H1 (cell line): ENCODE data around the gene CRTC2. TPM values are rescaled to one million over a fixed set of nuclear protein-coding genes. Genes with fewer than 3 reads are reported as not detected.

Source experiments
- CTCF ChIA-PET: fragments of 300-600 bp; sonication (Branson Sonifier 250); formaldehyde crosslinking; loops from one replicate; lab custom pipeline; 2021; ENCODE audit not compliant: partially characterized antibody; lab: Charles Lee
- POLR2A ChIA-PET: fragments of 300-600 bp; sonication (Branson Sonifier 250); formaldehyde crosslinking; loops from one replicate; lab custom pipeline; 2021; ENCODE audit warnings: inconsistent platforms; ENCODE audit not compliant: partially characterized antibody; lab: Charles Lee
- DNase-seq, 2 experiments: peaks; one replicate each; pipeline versions ENCODE4 v3.0.0 to v3.0.0-alpha.2; 2010 to 2022; ENCODE audit warnings: low spot score in 2 of 2, low read depth in 1 of 2, mixed read lengths in 1 of 2
- FAIRE-seq: peaks from 2 replicates; lab custom pipeline; 2011; peaks lifted over from hg19 to GRCh38; lab: Jason Lieb, UNC
- H2AFZ ChIP-seq: 2 replicates; pipeline ENCODE4 v1.8.1; 2012; ENCODE audit warnings: low read length, inconsistent platforms
- H2AK5ac ChIP-seq: 2 replicates; pipeline ENCODE4 v1.6.1; 2013; ENCODE audit warnings: low read depth, low read length
- H2BK120ac ChIP-seq: replicated peaks from 2 replicates; pipeline ENCODE3; 2013; ENCODE audit warnings: low read depth, low read length, inconsistent platforms
- H2BK12ac ChIP-seq: 2 replicates; pipeline ENCODE4 v1.6.1; 2013; ENCODE audit warnings: low read depth, low read length
- H2BK15ac ChIP-seq: 2 replicates; pipeline ENCODE4 v1.6.1; 2013; ENCODE audit warnings: low read length
- H2BK20ac ChIP-seq: 2 replicates; pipeline ENCODE4 v1.6.1; 2013; ENCODE audit warnings: low read length
- H2BK5ac ChIP-seq: 2 replicates; pipeline ENCODE4 v1.6.1; 2013; ENCODE audit warnings: low read depth, low read length
- H3K14ac ChIP-seq: 2 replicates; pipeline ENCODE4 v1.6.1; 2013; ENCODE audit warnings: inconsistent platforms; ENCODE audit not compliant: insufficient read length
- H3K18ac ChIP-seq: 2 replicates; pipeline ENCODE4 v1.6.1; 2013; ENCODE audit warnings: low read length; ENCODE audit errors: extremely low read depth
- H3K23ac ChIP-seq: 2 replicates; pipeline ENCODE4 v1.6.1; 2013; ENCODE audit warnings: inconsistent platforms; ENCODE audit not compliant: insufficient read length
- H3K23me2 ChIP-seq: 2 replicates; pipeline ENCODE4 v1.6.1; 2013; ENCODE audit warnings: low read depth, low read length
- H3K27ac ChIP-seq: 2 replicates; pipeline ENCODE4 v1.6.1; 2011; ENCODE audit warnings: low read depth, low read length, inconsistent platforms
- H3K27me3 ChIP-seq, 4 experiments: replicated peaks in 1 of 4; 1 replicate in 1 of 4; 2 replicates in 3 of 4; pipeline versions ENCODE4 v1.6.1 to v1.8.1; 2011 to 2013; ENCODE audit warnings: low read length in 3 of 4, mild to moderate bottlenecking in 3 of 4, inconsistent platforms in 2 of 4, mixed read lengths in 2 of 4, moderate library complexity in 1 of 4; ENCODE audit not compliant: control insufficient read depth in 3 of 4, insufficient read depth in 3 of 4; ENCODE audit errors: extremely low read depth in 1 of 4
- H3K36me3 ChIP-seq, 4 experiments: 2 replicates each; pipeline versions ENCODE4 v1.6.1 to v1.8.1; 2011 to 2013; ENCODE audit warnings: mild to moderate bottlenecking in 4 of 4, low read length in 3 of 4, moderate library complexity in 2 of 4, control low read depth in 1 of 4, inconsistent platforms in 1 of 4; ENCODE audit not compliant: insufficient read depth in 4 of 4, control insufficient read depth in 2 of 4
- H3K4ac ChIP-seq: replicated peaks from 2 replicates; pipeline ENCODE3; 2013; ENCODE audit warnings: low read length, low read depth, mixed read lengths, inconsistent platforms; ENCODE audit not compliant: insufficient read length
- H3K4me1 ChIP-seq, 4 experiments: replicated peaks in 1 of 4; 1 replicate in 1 of 4; 2 replicates in 3 of 4; pipeline versions ENCODE4 v1.6.1 to v1.8.1; 2011 to 2013; ENCODE audit warnings: low read length in 3 of 4, inconsistent platforms in 2 of 4, mixed read lengths in 1 of 4; ENCODE audit not compliant: insufficient read depth in 4 of 4, control insufficient read depth in 3 of 4
- H3K4me2 ChIP-seq, 2 experiments: 2 replicates each; pipeline versions ENCODE4 v1.6.1 to v1.8.1; 2011 to 2013; ENCODE audit warnings: low read depth in 2 of 2, low read length in 2 of 2, control low read depth in 1 of 2, inconsistent platforms in 1 of 2, mild to moderate bottlenecking in 1 of 2; ENCODE audit not compliant: insufficient read depth in 1 of 2
- H3K4me3 ChIP-seq, 4 experiments: fragments of 200-600, 300-600 bp in 1 of 4; sonication (generic), shearing (Covaris generic), sonication (Bioruptor Twin) in 1 of 4; 2 replicates each; pipeline versions ENCODE4 v1.5.1 to v1.8.1; 2011 to 2016; ENCODE audit warnings: low read length in 4 of 4, low read depth in 3 of 4, control low read depth in 2 of 4, inconsistent platforms in 2 of 4, mild to moderate bottlenecking in 2 of 4, mixed read lengths in 1 of 4, moderate library complexity in 1 of 4; ENCODE audit not compliant: insufficient read depth in 2 of 4; ENCODE audit errors: extremely low read depth in 1 of 4
- H3K56ac ChIP-seq: replicated peaks from 2 replicates; pipeline ENCODE3; 2013; ENCODE audit warnings: low read depth, mild to moderate bottlenecking, mixed read lengths, low read length, inconsistent platforms; ENCODE audit not compliant: insufficient read length
- H3K79me1 ChIP-seq: 2 replicates; pipeline ENCODE4 v1.6.1; 2013; ENCODE audit warnings: low read depth, low read length, control low read depth
- H3K79me2 ChIP-seq, 2 experiments: 2 replicates each; pipeline versions ENCODE4 v1.6.1 to v1.8.1; 2012 to 2013; ENCODE audit warnings: low read length in 2 of 2, mild to moderate bottlenecking in 2 of 2, inconsistent platforms in 1 of 2; ENCODE audit not compliant: insufficient read depth in 2 of 2, control insufficient read depth in 1 of 2
- H3K9ac ChIP-seq, 4 experiments: replicated peaks in 1 of 4; 1 replicate in 1 of 4; 2 replicates in 3 of 4; pipeline versions ENCODE4 v1.6.1 to v1.8.1; 2011 to 2013; ENCODE audit warnings: low read depth in 3 of 4, low read length in 3 of 4, control low read depth in 2 of 4, mild to moderate bottlenecking in 2 of 4, moderate library complexity in 2 of 4, inconsistent platforms in 1 of 4; ENCODE audit errors: extremely low read depth in 1 of 4
- H3K9me3 ChIP-seq, 2 experiments: 2 replicates each; pipeline versions ENCODE4 v1.6.1 to v1.8.1; 2012 to 2013; ENCODE audit warnings: mild to moderate bottlenecking in 2 of 2, moderate library complexity in 2 of 2, control low read depth in 1 of 2, inconsistent platforms in 1 of 2, low read depth in 1 of 2, low read length in 1 of 2, mixed read lengths in 1 of 2; ENCODE audit not compliant: insufficient read depth in 2 of 2
- H4K20me1 ChIP-seq, 2 experiments: replicated peaks in 1 of 2; 2 replicates each; pipeline versions ENCODE3 to v1.8.1; 2011 to 2013; ENCODE audit warnings: inconsistent platforms in 2 of 2, low read length in 2 of 2, mild to moderate bottlenecking in 1 of 2; ENCODE audit not compliant: insufficient read depth in 2 of 2, control insufficient read depth in 1 of 2
- H4K5ac ChIP-seq: 2 replicates; pipeline ENCODE4 v1.6.1; 2013; ENCODE audit warnings: low read length, low read depth, mixed read lengths, inconsistent platforms; ENCODE audit not compliant: insufficient read length
- H4K8ac ChIP-seq: 2 replicates; pipeline ENCODE4 v1.8.0; 2013; ENCODE audit warnings: mild to moderate bottlenecking, moderate library complexity, low read length, inconsistent platforms; ENCODE audit not compliant: insufficient read depth; ENCODE audit errors: extremely low read depth
- H4K91ac ChIP-seq: replicated peaks from 2 replicates; pipeline ENCODE3; 2013; ENCODE audit warnings: low read length, mixed read lengths, inconsistent platforms; ENCODE audit not compliant: insufficient read length
- BCL11A ChIP-seq, 2 experiments: IDR thresholded peaks; one replicate each; pipeline ENCODE4 v1.6.1; 2011; ENCODE audit warnings: low read depth in 2 of 2, low read length in 2 of 2, mild to moderate bottlenecking in 2 of 2
- BRCA1 ChIP-seq: IDR thresholded peaks from 2 replicates; pipeline ENCODE4 v1.6.1; 2012; ENCODE audit warnings: low read depth, low read length, improper control_type of control experiment
- GABPA ChIP-seq: IDR thresholded peaks from 2 replicates; pipeline ENCODE4 v1.6.1; 2011; ENCODE audit warnings: mild to moderate bottlenecking, low read length, moderate library complexity, borderline replicate concordance; ENCODE audit not compliant: insufficient read depth
- SAP30 ChIP-seq: fragments of 300-600 bp; sonication (generic); IDR thresholded peaks from 2 replicates; pipeline ENCODE4 v1.7.1; 2012; ENCODE audit warnings: low read length, moderate library complexity, mild to moderate bottlenecking, inconsistent platforms; ENCODE audit not compliant: insufficient read depth, insufficient replicate concordance
- SP1 ChIP-seq: IDR thresholded peaks from 2 replicates; pipeline ENCODE4 v1.6.1; 2011; ENCODE audit warnings: low read depth, low read length
- TBP ChIP-seq: IDR thresholded peaks from 2 replicates; pipeline ENCODE4 v1.6.1; 2011; ENCODE audit warnings: low read depth, low read length, improper control_type of control experiment
- WGBS, 2 experiments: shearing (Covaris generic) in 1 of 2; methylation state at CpG; one replicate each; pipeline versions ENCODE4 v1.1.6 to v1.1.7; 2013 to 2015; ENCODE audit warnings: low lambda C conversion rate in 2 of 2, mixed read lengths in 2 of 2, inconsistent platforms in 1 of 2, low coverage in 1 of 2, missing lambda C conversion rate in 1 of 2; ENCODE audit not compliant: insufficient replicate concordance in 2 of 2, insufficient coverage in 1 of 2, insufficient read length in 1 of 2; ENCODE audit errors: extremely low coverage in 1 of 2, missing lambda C conversion rate in 1 of 2; 5-methylcytosine and 5-hydroxymethylcytosine counted together
- polyA plus RNA-seq, 7 experiments: library from polyadenylated mRNA; depleted of rRNA in 3 of 7; stranded (reverse) in 5 of 7; unstranded in 2 of 7; fragments of >200 nt in 5 of 7; fragments of 200-250 nt in 2 of 7; gene quantifications; 1 replicate in 5 of 7; 2 replicates in 1 of 7; 4 replicates in 1 of 7; pipeline versions ENCODE4 v1.2.1 to v1.2.3, GENCODE V29; 2011 to 2013; ENCODE audit warnings: missing spikeins in 2 of 7, mixed read lengths in 2 of 7
- total RNA-seq: library from RNA; stranded (reverse); fragmentation: NEBNext Ultra II Directional; extraction: Animal tissue kit (Norgen Biotek cat#: 25700); gene quantifications from 2 replicates; pipeline ENCODE4 v1.2.1, GENCODE V29; 2021

Gene CRTC2
- total and polyA plus RNA-seq, 2 of the 8 experiments (the other 6 are each of a cell fraction or from before 2014, with no cell fraction given): 28.6 to 34.3 TPM

GRCh38 chr1:153944827-153945117, 13.6 kb downstream of the CRTC2 start:
- no peak overlapping the region for H3K4ac ChIP-seq
- H3K4me2 ChIP-seq: peak overlapping the region; percentile 69 to 89; a peak in 2 of 4 replicates
- H3K18ac ChIP-seq: no peak overlapping the region
- POLR2A ChIA-PET: interaction anchor here (0.7 to 11.4 kb wide), 12 partner anchors 11 to 147 kb away, joined by 3 to 75 read pairs (median 35); partner anchors contain the start of genes CREB3L4, CRTC2, GATAD2B and JTB
- H4K20me1 ChIP-seq: peaks cover 2 to 3% of the 10 kb centered on the region in 2 experiments
- H2BK12ac ChIP-seq: no peak overlapping the region
- peaks cover 6% of the 10 kb centered on the region; the same call in 1 of the 2 replicates for H3K23me2 ChIP-seq
- no peak overlapping the region for H2BK5ac ChIP-seq
- H4K91ac ChIP-seq: no peak overlapping the region
- DNase-seq (no peak), FAIRE-seq (no peak)
- no peak overlapping the region for H3K56ac ChIP-seq
- H3K23ac ChIP-seq: no peak overlapping the region
- CTCF ChIA-PET: interaction anchor here (0.6 to 4.2 kb wide), 17 partner anchors 10 to 433 kb away, joined by 3 to 31 read pairs (median 4); partner anchors contain the start of genes CREB3L4, CRTC2 and RAB13
- no peaks in the 10 kb centered on the region for H3K79me1 ChIP-seq
- H3K4me3 ChIP-seq: peak overlapping the region in 1 of 4 experiments; percentile 79; a peak in 2 of 8 replicates
- no peak overlapping the region for H2BK120ac ChIP-seq
- peaks cover 0 to 5% (median 2%) of the 10 kb centered on the region in 4 experiments; a peak in 2 of 7 replicates for H3K4me1 ChIP-seq
- no peaks in the 10 kb centered on the region for H3K27me3 ChIP-seq
- no peak overlapping the region for H3K9ac ChIP-seq
- no peak overlapping the region for H2AFZ ChIP-seq
- no peak overlapping the region for H3K14ac ChIP-seq
- peaks cover 6 to 26% (median 17%) of the 10 kb centered on the region in 4 experiments; a peak in 4 of 8 replicates for H3K36me3 ChIP-seq
- no peak overlapping the region for H2BK20ac ChIP-seq
- H2BK15ac ChIP-seq: no peak overlapping the region
- no peak overlapping the region for H4K8ac ChIP-seq
- WGBS, 2 experiments: 97% methylated on average over 3 of the region's 3 CpGs; no CpG with 5 or more reads in 1 of the 2 experiments
- no peak overlapping the region for H4K5ac ChIP-seq
- no peaks in the 10 kb centered on the region for H3K9me3 ChIP-seq
- peaks cover 0 to 18% of the 10 kb centered on the region in 2 experiments; a peak in 2 of 4 replicates for H3K79me2 ChIP-seq
- H3K27ac ChIP-seq: no peak overlapping the region
- H2AK5ac ChIP-seq: no peak overlapping the region
- TF ChIP-seq SAP30 (no peak), SP1 (no peak), BRCA1 (no peak), GABPA (no peak), BCL11A (IDR thresholded peaks at IDR 0.05; ENCODE audit: low read depth in 2 of 2, low read length in 2 of 2) (no peak), TBP (no peak)
